Measurements from ENCODE around the gene SYNDIG1. TPM values are rescaled to one million over a fixed set of nuclear protein-coding genes. Genes with fewer than 3 reads are reported as not detected.
"Not testable (repeated sequence)": the region's sequence is repeated elsewhere in the genome, so short reads cannot be mapped to it uniquely, and the experiment has no call there.

SYNDIG1 gene
- total and polyA plus RNA-seq, 5 donors: 26.3 to 38.6 (median 34.6) TPM

DNA sequence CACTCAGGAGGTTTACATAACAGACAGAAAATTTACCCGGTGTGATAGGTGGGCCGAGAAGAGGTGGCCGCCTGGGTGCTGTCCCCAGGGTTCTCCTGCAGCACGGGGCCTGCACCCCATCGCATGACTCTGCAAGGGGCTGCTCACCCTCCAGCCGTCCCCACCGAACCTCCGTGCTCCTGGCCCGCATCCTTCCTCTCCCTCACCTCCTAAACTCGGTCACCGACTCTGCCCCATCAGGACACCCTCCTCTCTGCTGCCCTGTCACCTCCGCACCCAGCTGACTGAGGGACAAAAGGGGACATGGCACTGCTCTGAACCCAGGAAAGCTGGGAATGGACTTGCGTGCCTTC lies 147.6 kb downstream of the SYNDIG1 start:
- intact Hi-C loops (cut with DNase I): no loop called here

DNA sequence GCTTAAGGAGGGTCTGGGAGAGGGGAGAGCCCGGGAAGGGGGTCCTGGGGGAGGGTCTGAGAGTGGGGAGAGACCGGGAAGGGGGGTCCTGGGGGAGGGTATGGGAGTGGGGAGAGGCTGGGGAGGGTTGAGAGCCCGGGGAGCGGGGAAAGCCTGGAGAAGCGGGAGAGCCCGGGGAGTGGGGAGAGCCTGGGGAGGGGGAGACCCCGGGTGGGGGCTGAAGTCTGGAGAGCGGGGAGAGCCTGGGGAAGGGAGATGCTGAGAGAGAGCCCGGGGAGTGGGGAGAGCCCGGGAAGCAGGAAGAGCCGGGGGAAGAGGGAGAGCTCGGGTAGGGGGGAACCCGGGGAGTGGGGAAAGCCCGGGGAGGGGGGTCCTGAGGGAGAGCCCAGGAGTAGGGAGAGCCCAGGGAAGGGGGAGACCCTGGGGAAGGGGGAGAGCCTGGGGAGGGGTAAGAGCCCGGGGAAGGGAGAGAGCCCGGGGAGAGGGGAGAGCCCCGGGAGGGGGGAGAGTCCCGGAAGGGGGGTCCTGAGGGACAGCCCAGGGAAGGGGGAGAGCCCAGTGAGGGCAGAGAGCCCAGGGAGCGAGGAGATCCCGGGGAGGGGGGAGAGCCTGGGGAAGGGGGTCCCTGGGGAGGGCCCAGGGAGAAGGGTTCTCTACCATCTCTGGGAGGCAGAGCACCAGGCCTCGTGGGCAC lies 148.5 kb downstream of the SYNDIG1 start:
- 73% methylated on average over 21 of the region's 21 CpGs for WGBS

More for the DNA sequence above, 147.6 kb downstream of the SYNDIG1 start:
- H3K4me1 ChIP-seq (ENCODE audit: control insufficient read depth, insufficient read depth, low read length): peaks cover 10% of the 10 kb centered on the region
- H3K27ac ChIP-seq (ENCODE audit: low read length): no peak overlapping the region
- WGBS: 87% methylated on average over 13 of the region's 13 CpGs
- ATAC-seq (no peak), DNase-seq (no peak)
- no peaks in the 10 kb centered on the region for H3K27me3 ChIP-seq (ENCODE audit: control insufficient read depth, insufficient read depth)
- H3K4me3 ChIP-seq (ENCODE audit: low read length): no peak overlapping the region
- no peaks in the 10 kb centered on the region for H3K9me3 ChIP-seq (ENCODE audit: control insufficient read depth, low read length)

GRCh38 chr20:24618739-24619138 lies 149.3 kb downstream of the SYNDIG1 start:
- DNase-seq (no peak), ATAC-seq (no peak)
- intact Hi-C loops (cut with DNase I): no loop called here
- no peaks in the 10 kb centered on the region for H3K27me3 ChIP-seq (ENCODE audit: control insufficient read depth, insufficient read depth)
- H3K9me3 ChIP-seq (ENCODE audit: control insufficient read depth, low read length): no peaks in the 10 kb centered on the region
- no peak overlapping the region for H3K4me3 ChIP-seq (ENCODE audit: low read length)
- WGBS: 87% methylated on average over 1 of the region's 1 CpG
- no peak overlapping the region for H3K27ac ChIP-seq (ENCODE audit: low read length)
- peaks cover 4% of the 10 kb centered on the region for H3K4me1 ChIP-seq (ENCODE audit: control insufficient read depth, insufficient read depth, low read length)

More for the DNA sequence above, 148.5 kb downstream of the SYNDIG1 start:
- H3K4me3 ChIP-seq (ENCODE audit: low read length): no peak overlapping the region
- DNase-seq: no peak
- no peak overlapping the region for H3K27ac ChIP-seq (ENCODE audit: low read length)
- intact Hi-C loops (cut with DNase I): no loop called here
- no peaks in the 10 kb centered on the region for H3K9me3 ChIP-seq (ENCODE audit: control insufficient read depth, low read length)
- H3K4me1 ChIP-seq (ENCODE audit: control insufficient read depth, insufficient read depth, low read length): peaks cover 6% of the 10 kb centered on the region
- ATAC-seq: peak; percentile 40 to 44
- no peaks in the 10 kb centered on the region for H3K27me3 ChIP-seq (ENCODE audit: control insufficient read depth, insufficient read depth)

- 60% methylated on average over 3 of the region's 3 CpGs for WGBS
Observed at GRCh38 chr20:24619212-24619611, 149.8 kb downstream of the SYNDIG1 start.

GRCh38 chr20:24620937-24621519 lies 151.6 kb downstream of the SYNDIG1 start:
- intact Hi-C loops (cut with DNase I): no loop called here
- Histone ChIP-seq H3K27me3 (ENCODE audit: control insufficient read depth, insufficient read depth) (no peaks in the 10 kb centered on the region), H3K9me3 (ENCODE audit: control insufficient read depth, low read length) (no peaks in the 10 kb centered on the region), H3K27ac (ENCODE audit: low read length) (no peak overlapping the region), H3K4me3 (ENCODE audit: low read length) (no peak overlapping the region), H3K4me1 (ENCODE audit: control insufficient read depth, insufficient read depth, low read length) (peaks cover 2% of the 10 kb centered on the region)
- 90% methylated on average over 1 of the region's 1 CpG for WGBS
- DNase-seq (no peak), ATAC-seq (no peak)

More at GRCh38 chr20:24619212-24619611, 149.8 kb downstream of the SYNDIG1 start:
- Histone ChIP-seq H3K4me1 (ENCODE audit: control insufficient read depth, insufficient read depth, low read length) (peaks cover 2% of the 10 kb centered on the region), H3K4me3 (ENCODE audit: low read length) (no peak overlapping the region), H3K9me3 (ENCODE audit: control insufficient read depth, low read length) (no peaks in the 10 kb centered on the region), H3K27ac (ENCODE audit: low read length) (peak overlapping the region; percentile 34), H3K27me3 (ENCODE audit: control insufficient read depth, insufficient read depth) (no peaks in the 10 kb centered on the region)
- no peak for DNase-seq
- intact Hi-C loops (cut with DNase I): no loop called here
- peak; percentile 45 to 57 for ATAC-seq

- no peaks in the 10 kb centered on the region for H3K27me3 ChIP-seq (ENCODE audit: control insufficient read depth, insufficient read depth)
- no peaks in the 10 kb centered on the region for H3K9me3 ChIP-seq (ENCODE audit: control insufficient read depth, low read length)
- H3K27ac ChIP-seq (ENCODE audit: low read length): no peak overlapping the region
- H3K4me3 ChIP-seq (ENCODE audit: low read length): no peak overlapping the region
- DNase-seq (no peak), ATAC-seq (no peak)
- WGBS: 70% methylated on average over 3 of the region's 3 CpGs
- intact Hi-C loops (cut with DNase I): no loop called here
- peaks cover 2% of the 10 kb centered on the region for H3K4me1 ChIP-seq (ENCODE audit: control insufficient read depth, insufficient read depth, low read length)
Observed at GRCh38 chr20:24622856-24623255, 153.4 kb downstream of the SYNDIG1 start.

- intact Hi-C loops (cut with DNase I): not testable (repeated sequence)
Observed at GRCh38 chr20:24626141-24626540, 156.7 kb downstream of the SYNDIG1 start.

GRCh38 chr20:24627291-24627690 lies 157.9 kb downstream of the SYNDIG1 start:
- intact Hi-C loops (cut with DNase I): no loop called here
- 84% methylated on average over 6 of the region's 6 CpGs for WGBS
- DNase-seq: no peak

More at GRCh38 chr20:24626141-24626540, 156.7 kb downstream of the SYNDIG1 start:
- not testable (repeated sequence) for H3K9me3 ChIP-seq (ENCODE audit: control insufficient read depth, low read length); DNase-seq; ATAC-seq; H3K4me1 ChIP-seq (ENCODE audit: control insufficient read depth, insufficient read depth, low read length); H3K27me3 ChIP-seq (ENCODE audit: control insufficient read depth, insufficient read depth); H3K4me3 ChIP-seq (ENCODE audit: low read length); H3K27ac ChIP-seq (ENCODE audit: low read length)
- WGBS: 96% methylated on average over 20 of the region's 29 CpGs

DNA sequence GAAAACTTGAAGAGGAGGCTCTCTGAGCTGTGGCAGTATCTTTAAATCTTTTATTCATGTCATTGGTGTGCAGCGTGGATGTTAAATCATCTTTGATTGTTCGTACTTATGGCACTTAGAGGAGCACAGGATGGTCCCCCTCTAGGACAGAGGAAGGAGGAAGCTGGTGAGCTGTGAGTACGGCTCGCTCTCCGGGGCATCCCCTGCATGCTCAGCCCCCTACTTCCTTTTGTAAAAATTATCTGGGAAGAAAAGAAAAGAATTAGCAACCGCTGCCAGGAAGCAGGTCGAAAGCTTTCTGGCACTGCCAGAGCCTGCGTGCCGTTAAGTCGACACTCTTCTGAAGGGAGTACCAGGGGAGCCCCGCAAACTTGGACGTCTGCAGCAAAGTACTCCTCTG lies 158.5 kb downstream of the SYNDIG1 start:
- H3K27ac ChIP-seq (ENCODE audit: low read length): no peak overlapping the region
- H3K9me3 ChIP-seq (ENCODE audit: control insufficient read depth, low read length): no peaks in the 10 kb centered on the region
- no peak for ATAC-seq
- H3K4me3 ChIP-seq (ENCODE audit: low read length): no peak overlapping the region
- H3K27me3 ChIP-seq (ENCODE audit: control insufficient read depth, insufficient read depth): no peaks in the 10 kb centered on the region
- DNase-seq: no peak
- no peaks in the 10 kb centered on the region for H3K4me1 ChIP-seq (ENCODE audit: control insufficient read depth, insufficient read depth, low read length)
- intact Hi-C loops (cut with DNase I): no loop called here
- WGBS: 36% methylated on average over 12 of the region's 12 CpGs

More at GRCh38 chr20:24627291-24627690, 157.9 kb downstream of the SYNDIG1 start:
- H3K9me3 ChIP-seq (ENCODE audit: control insufficient read depth, low read length): no peaks in the 10 kb centered on the region
- no peak for ATAC-seq
- H3K4me3 ChIP-seq (ENCODE audit: low read length): no peak overlapping the region
- H3K4me1 ChIP-seq (ENCODE audit: control insufficient read depth, insufficient read depth, low read length): no peaks in the 10 kb centered on the region
- no peaks in the 10 kb centered on the region for H3K27me3 ChIP-seq (ENCODE audit: control insufficient read depth, insufficient read depth)
- no peak overlapping the region for H3K27ac ChIP-seq (ENCODE audit: low read length)

DNA sequence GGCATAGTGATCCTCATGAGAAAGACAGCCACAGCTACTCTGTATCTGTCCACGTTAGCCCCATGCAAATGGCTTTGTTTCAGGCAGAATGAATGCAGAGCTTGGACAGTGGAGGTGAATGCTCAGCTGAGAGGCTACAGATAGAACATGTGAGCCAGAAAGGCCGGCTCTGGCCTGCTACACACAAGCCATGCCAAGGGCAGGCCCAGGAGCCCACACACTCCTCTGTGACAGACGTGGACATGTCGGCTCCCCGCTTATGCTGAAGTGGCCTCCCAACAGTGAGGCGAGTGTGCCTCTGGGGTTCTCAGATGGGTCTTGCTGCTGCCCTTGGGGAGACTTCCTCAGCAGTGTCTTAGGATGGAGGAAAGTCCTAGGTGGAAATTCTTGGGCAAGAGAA lies 159.6 kb downstream of the SYNDIG1 start:
- no peaks in the 10 kb centered on the region for H3K9me3 ChIP-seq (ENCODE audit: control insufficient read depth, low read length)
- H3K4me1 ChIP-seq (ENCODE audit: control insufficient read depth, insufficient read depth, low read length): no peaks in the 10 kb centered on the region
- H3K27me3 ChIP-seq (ENCODE audit: control insufficient read depth, insufficient read depth): no peaks in the 10 kb centered on the region
- ATAC-seq (peak; percentile 35 to 49), DNase-seq (no peak)
- intact Hi-C loops (cut with DNase I): no loop called here
- WGBS: 75% methylated on average over 6 of the region's 6 CpGs
- H3K4me3 ChIP-seq (ENCODE audit: low read length): no peak overlapping the region
- no peak overlapping the region for H3K27ac ChIP-seq (ENCODE audit: low read length)

DNA sequence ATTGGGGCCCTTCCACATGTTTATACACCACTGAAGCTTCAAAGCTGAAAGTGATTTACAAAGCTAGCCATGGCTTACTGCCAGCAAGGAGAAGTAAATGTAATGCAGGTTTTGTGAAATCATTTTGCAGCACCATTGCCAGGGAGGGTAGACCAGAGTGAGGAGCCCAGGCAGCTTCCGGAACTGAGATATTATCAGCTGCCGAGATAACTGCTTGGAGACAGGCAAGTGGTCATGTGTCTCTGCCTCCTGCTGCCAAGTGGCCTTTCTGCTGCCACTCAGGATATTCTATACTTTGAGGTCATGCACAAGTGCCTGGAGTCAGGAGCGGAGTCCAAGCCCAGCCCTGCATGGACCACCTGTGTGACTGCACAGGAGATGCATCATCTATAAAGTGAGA lies 160.2 kb downstream of the SYNDIG1 start:
- peak in 1 of 2 donors; percentile 15 for ATAC-seq
- DNase-seq: no peak
- intact Hi-C loops (cut with DNase I): no loop called here
- no peak overlapping the region for H3K27ac ChIP-seq (ENCODE audit: low read length)
- WGBS: 48% methylated on average over 3 of the region's 3 CpGs
- H3K4me1 ChIP-seq (ENCODE audit: control insufficient read depth, insufficient read depth, low read length): no peaks in the 10 kb centered on the region
- H3K27me3 ChIP-seq (ENCODE audit: control insufficient read depth, insufficient read depth): no peaks in the 10 kb centered on the region
- no peak overlapping the region for H3K4me3 ChIP-seq (ENCODE audit: low read length)
- H3K9me3 ChIP-seq (ENCODE audit: control insufficient read depth, low read length): no peaks in the 10 kb centered on the region

Measured in right cardiac atrium (tissue), 5 donors.